Heart left ventricle (tissue), 16 donors: ENCODE results near the gene OR2S2. TPM values are rescaled to one million over a fixed set of nuclear protein-coding genes. Genes with fewer than 3 reads are reported as not detected.
A peak's percentile ranks its signal among the peaks of the same experiment; 100 is the strongest.

ENCODE experiments used
- ATAC-seq, 4 donors: fragments of 200-7000 bp; cut with Tn5 transposase; one replicate each; pipeline ENCODE4 v1.9.1; 2020 to 2022; ENCODE audit warnings: moderate library complexity in 4 of 4, mild to moderate bottlenecking in 3 of 4, moderate number of reproducible peaks in 1 of 4
- DNase-seq, 5 donors: peaks; one replicate each; pipeline ENCODE4 v3.0.0-alpha.2; 2020
- H3K27ac ChIP-seq, 12 donors: fragments of 200-600 bp; sonication (generic) in 4 of 12; one replicate each; pipeline versions ENCODE4 v1.5.0 to v1.8.0; 2016 to 2022; ENCODE audit warnings: mild to moderate bottlenecking in 2 of 12
- H3K27me3 ChIP-seq, 9 donors: fragments of 200-600 bp; sonication (generic) in 2 of 9; one replicate each; pipeline versions ENCODE4 v1.5.1 to v1.8.0; 2016 to 2022; ENCODE audit warnings: mild to moderate bottlenecking in 3 of 9
- H3K36me3 ChIP-seq, 9 donors: fragments of 200-600 bp; sonication (generic) in 2 of 9; one replicate each; pipeline versions ENCODE4 v1.5.0 to v1.8.0; 2018 to 2022; ENCODE audit warnings: mild to moderate bottlenecking in 2 of 9
- H3K4me1 ChIP-seq, 12 donors: fragments of 200-600 bp; sonication (generic) in 4 of 12; one replicate each; pipeline versions ENCODE4 v1.5.0 to v1.8.0; 2016 to 2022; ENCODE audit warnings: mild to moderate bottlenecking in 3 of 12
- H3K4me3 ChIP-seq, 12 donors: fragments of 200-600 bp; sonication (generic) in 4 of 12; one replicate each; pipeline versions ENCODE4 v1.5.0 to v1.8.0; 2017 to 2022; ENCODE audit warnings: mild to moderate bottlenecking in 9 of 12, moderate library complexity in 4 of 12
- H3K9me3 ChIP-seq, 12 donors: fragments of 200-600 bp; sonication (generic) in 4 of 12; one replicate each; pipeline versions ENCODE4 v1.5.0 to v1.8.0; 2016 to 2022; ENCODE audit warnings: mild to moderate bottlenecking in 1 of 12
- POLR2A ChIP-seq, 2 donors: fragments of 450-650 bp; IDR thresholded peaks; one replicate each; pipeline ENCODE4 v1.6.1; 2017; ENCODE audit warnings: antibody characterized with exemption in 2 of 2, mild to moderate bottlenecking in 2 of 2, moderate library complexity in 2 of 2
- WGBS, 4 donors: extraction: QIAGEN DNeasy Blood & Tissue Kit in 2 of 4; methylation state at CpG; one replicate each; pipeline versions ENCODE4 v1.1.5 to v1.1.7; 2013 to 2018; 5-methylcytosine and 5-hydroxymethylcytosine counted together
- intact Hi-C, 10 donors: fragments of 100-400 bp; cut with DNase I; formaldehyde crosslinking; loops; one replicate each; pipeline versions ENCODE4 v1.11.1 to v1.14.2; 2022
- polyA plus RNA-seq, 2 donors: library from polyadenylated mRNA; stranded (reverse); fragments of 200-250 nt; gene quantifications; one replicate each; pipeline ENCODE4 v1.2.3, GENCODE V29; 2013
- total RNA-seq, 9 donors: library from RNA; depleted of rRNA in 2 of 9; stranded (reverse); fragments of >200 nt in 2 of 9; fragmentation: NEBNext Ultra II Directional in 3 of 9; extraction: Animal tissue kit (Norgen Biotek cat#: 25700) in 3 of 9; gene quantifications; one replicate each; pipeline versions ENCODE4 v1.1.0 to v1.2.4, GENCODE V29; 2016 to 2023
- TF ChIP-seq, protein P1 (sequence below), 12 donors: fragments of 200-600 bp; sonication (generic) in 4 of 12; IDR thresholded peaks; one replicate each; pipeline versions ENCODE4 v1.5.0 to v1.8.0; 2018 to 2022; ENCODE audit warnings: antibody characterized with exemption in 12 of 12, mild to moderate bottlenecking in 5 of 12
- donor health status: ischemic (EF 13 %, LVEDD 7.1; RV severe dilation, severe dysfunction).
- donor health status: healthy with polysubstance abuse.
- donor health status: DM: no; HTN: yes; CAD: no.
- donor health status: DM: no; HTN: no; CAD: no.
- donor health status: ischemic (EF 25% LVEDD 6.9; RV normal size, moderate dysfunction).
- donor health status: ischemic (EF 25% LVEDD 5.7; RV mildly dilated, moderate dysfunction).
- donor health status: healthy.
- donor health status: DM: yes; HTN: yes; CAD: no.
- donor health status: ischemic (EF 35%, LVEDD 5.7; RV mildly dilated, moderate dysfunction).
- donor health status: nonischemic (EF 11% LVEDD 7.7; RV severe dilation, severe dysfunction).
- donor health status: DM: yes; HTN: yes; CAD: no.
- donor health status: PGD.
- donor health status: ischemic (EF 29% LVEDD 5.4; RV normal size, mild dysfunction).
- donor health status: nonischemic (EF 23%, LVEDD 6.1; RV moderate dilation, normal function).

OR2S2 gene
- total and polyA plus RNA-seq, 11 donors = not detected

DNA sequence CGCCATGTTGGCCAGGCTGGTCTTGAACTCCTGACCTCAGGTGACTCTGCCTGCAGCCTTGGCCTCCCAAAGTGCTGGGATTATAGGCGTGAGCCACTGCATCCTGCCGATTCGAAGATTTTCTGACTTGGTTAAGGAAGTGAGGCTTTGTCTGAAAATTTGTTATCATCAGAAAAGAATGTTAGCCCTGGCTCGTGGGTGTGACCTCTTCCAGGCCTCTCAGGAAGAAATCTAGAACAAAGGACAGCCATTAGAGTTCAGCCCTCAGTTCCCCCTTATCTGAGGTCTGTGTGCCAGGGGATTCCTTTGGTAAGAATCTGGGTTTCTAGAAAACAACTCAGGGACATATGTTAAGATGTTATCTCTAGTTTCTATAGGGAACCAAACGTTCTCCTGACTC, 6.2 kb downstream of the OR2S2 start:
- intact Hi-C loops = loop anchor here in 3 of 10 donors (10.0 kb wide), 2 partner anchors 213 to 373 kb away; partner anchors contain the start of gene CCIN (in 3 of the 3)
- H3K4me3 ChIP-seq = no peak overlapping the region
- H3K36me3 ChIP-seq = no peaks in the 10 kb centered on the region
- ATAC-seq (peak; percentile 43 to 83 (median 65)), DNase-seq (peak in 2 of 5 donors; percentile 33 to 55)
- peak overlapping the region; percentile 47 to 84 (median 68) for H3K27ac ChIP-seq
- no peaks in the 10 kb centered on the region for H3K9me3 ChIP-seq
- TF ChIP-seq, protein P1, sequence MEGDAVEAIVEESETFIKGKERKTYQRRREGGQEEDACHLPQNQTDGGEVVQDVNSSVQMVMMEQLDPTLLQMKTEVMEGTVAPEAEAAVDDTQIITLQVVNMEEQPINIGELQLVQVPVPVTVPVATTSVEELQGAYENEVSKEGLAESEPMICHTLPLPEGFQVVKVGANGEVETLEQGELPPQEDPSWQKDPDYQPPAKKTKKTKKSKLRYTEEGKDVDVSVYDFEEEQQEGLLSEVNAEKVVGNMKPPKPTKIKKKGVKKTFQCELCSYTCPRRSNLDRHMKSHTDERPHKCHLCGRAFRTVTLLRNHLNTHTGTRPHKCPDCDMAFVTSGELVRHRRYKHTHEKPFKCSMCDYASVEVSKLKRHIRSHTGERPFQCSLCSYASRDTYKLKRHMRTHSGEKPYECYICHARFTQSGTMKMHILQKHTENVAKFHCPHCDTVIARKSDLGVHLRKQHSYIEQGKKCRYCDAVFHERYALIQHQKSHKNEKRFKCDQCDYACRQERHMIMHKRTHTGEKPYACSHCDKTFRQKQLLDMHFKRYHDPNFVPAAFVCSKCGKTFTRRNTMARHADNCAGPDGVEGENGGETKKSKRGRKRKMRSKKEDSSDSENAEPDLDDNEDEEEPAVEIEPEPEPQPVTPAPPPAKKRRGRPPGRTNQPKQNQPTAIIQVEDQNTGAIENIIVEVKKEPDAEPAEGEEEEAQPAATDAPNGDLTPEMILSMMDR (IDR thresholded peaks at IDR 0.05) = no peak
- TF ChIP-seq POLR2A (IDR thresholded peaks at IDR 0.05) = no peak
- WGBS, 4 donors = 37 to 54% (median 48%) methylated on average over 6 of the region's 6 CpGs
- H3K27me3 ChIP-seq = peaks cover 0 to 6% (median 0%) of the 10 kb centered on the region in 9 donors
- H3K4me1 ChIP-seq = peaks cover 0 to 25% (median 8%) of the 10 kb centered on the region in 12 donors

DNA sequence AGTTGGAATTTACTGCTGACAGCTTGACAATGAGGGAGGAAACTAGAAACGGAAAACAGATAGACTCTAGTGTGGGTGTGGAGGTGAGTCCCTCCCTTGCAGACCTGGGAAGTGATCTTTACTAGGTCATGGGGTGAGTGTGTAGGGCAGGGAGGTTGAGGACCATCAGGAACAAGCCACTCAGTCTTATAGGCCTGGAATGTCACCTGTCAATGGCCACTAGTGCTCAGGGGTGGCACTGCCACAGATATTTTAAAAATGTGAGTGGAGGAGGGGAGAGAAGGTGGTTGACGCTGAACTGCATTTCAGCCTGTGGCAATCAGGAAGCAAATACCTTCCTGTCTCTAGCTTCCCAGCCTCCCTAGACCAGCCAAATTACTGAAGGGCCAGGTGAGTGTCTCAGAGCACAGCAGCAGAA, 9.0 kb downstream of the OR2S2 start:
- Histone ChIP-seq H3K4me3 (no peak overlapping the region), H3K27ac (peak overlapping the region in 10 of 12 donors; percentile 2 to 71 (median 34)), H3K9me3 (no peaks in the 10 kb centered on the region), H3K27me3 (no peaks in the 10 kb centered on the region), H3K36me3 (no peaks in the 10 kb centered on the region), H3K4me1 (peaks cover 0 to 40% (median 17%) of the 10 kb centered on the region in 12 donors)
- intact Hi-C loops = loop anchor here in 2 of 10 donors (5.0 kb wide), 2 partner anchors 42 to 47 kb away; partner anchors contain the start of genes HRCT1 (in 1 of the 2) and SPAAR (in 1 of the 2)
- TF ChIP-seq, protein P1 (IDR thresholded peaks at IDR 0.05) = no peak
- no peak for TF ChIP-seq POLR2A (IDR thresholded peaks at IDR 0.05)
- 43 to 56% (median 51%) methylated on average over 2 of the region's 2 CpGs for WGBS, 4 donors
- DNase-seq (no peak), ATAC-seq (peak in 3 of 4 donors; percentile 32 to 51 (median 45))

DNA sequence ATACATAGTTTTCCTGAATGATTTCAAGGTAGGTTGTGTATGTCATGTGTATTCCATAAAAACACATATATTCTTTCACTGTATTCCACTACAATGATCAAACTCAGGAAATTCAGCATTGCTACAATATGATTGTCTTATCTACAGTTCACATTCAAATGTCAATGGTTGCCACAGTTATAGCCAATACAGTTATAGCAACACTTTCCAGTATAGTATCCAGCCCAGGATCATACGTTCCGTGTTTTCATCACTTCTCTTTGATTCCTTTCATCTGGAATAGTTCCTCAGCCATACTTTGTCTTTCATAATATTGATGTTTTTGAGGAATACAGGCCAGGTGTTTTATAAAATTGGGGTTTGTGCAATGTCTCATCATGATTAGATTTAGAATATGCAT, 9.5 kb downstream of the OR2S2 start:
- peak overlapping the region in 5 of 12 donors; percentile 13 to 71 (median 48) for H3K27ac ChIP-seq
- no peaks in the 10 kb centered on the region for H3K36me3 ChIP-seq
- no peaks in the 10 kb centered on the region for H3K27me3 ChIP-seq
- no peaks in the 10 kb centered on the region for H3K9me3 ChIP-seq
- DNase-seq = no peak
- no peak for ATAC-seq
- peaks cover 0 to 40% (median 17%) of the 10 kb centered on the region in 12 donors for H3K4me1 ChIP-seq
- 60 to 71% (median 67%) methylated on average over 2 of the region's 2 CpGs for WGBS, 4 donors
- intact Hi-C loops = loop anchor here in 2 of 10 donors (5.0 kb wide), 2 partner anchors 41 to 46 kb away; partner anchors contain the start of genes HRCT1 (in 1 of the 2) and SPAAR (in 1 of the 2)
- no peak for TF ChIP-seq POLR2A (IDR thresholded peaks at IDR 0.05)
- TF ChIP-seq, protein P1 (IDR thresholded peaks at IDR 0.05) = no peak
- H3K4me3 ChIP-seq = no peak overlapping the region

DNA sequence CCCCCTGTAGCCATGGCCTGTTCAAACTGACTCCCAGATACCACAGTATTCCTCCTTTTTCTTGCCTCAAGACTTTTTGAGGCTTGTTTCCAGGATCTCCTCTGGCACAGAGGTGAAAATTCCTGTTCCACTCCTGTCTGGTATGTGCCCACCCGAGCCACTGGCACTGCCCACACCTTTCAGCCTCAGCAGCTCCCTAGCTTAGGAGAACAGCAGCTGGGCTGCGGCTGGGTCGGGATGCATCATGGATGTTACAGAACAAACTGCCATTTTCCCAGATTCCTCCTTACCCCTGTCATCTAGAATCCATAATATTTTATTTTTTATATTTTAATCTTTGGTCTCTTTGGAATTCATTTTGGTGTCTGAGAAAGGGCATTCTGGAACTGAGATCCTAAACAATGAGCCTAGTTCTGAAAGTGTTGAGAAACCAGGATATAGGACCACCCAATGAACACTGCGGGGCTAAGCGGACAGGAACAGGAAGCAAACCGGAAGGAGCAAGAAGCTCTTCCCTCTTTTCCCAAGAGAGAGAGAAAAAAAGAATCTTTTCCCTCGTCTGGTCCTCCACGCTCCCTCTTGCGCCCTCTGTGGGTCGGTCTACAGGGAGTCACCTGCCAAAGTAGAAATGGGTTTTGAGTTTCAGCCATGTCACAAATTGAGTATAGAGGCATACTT, 12.5 kb downstream of the OR2S2 start:
- DNase-seq (peak; percentile 83 to 90 (median 87)), ATAC-seq (peak; percentile 31 to 83 (median 80))
- TF ChIP-seq, protein P1 (IDR thresholded peaks at IDR 0.05) = peak; percentile 75 to 95 (median 87)
- TF ChIP-seq POLR2A (IDR thresholded peaks at IDR 0.05) = no peak
- peak overlapping the region; percentile 23 to 80 (median 64) for H3K27ac ChIP-seq
- H3K4me1 ChIP-seq = peaks cover 0 to 34% (median 19%) of the 10 kb centered on the region in 12 donors
- intact Hi-C loops = loop anchor here (1.0 to 5.0 kb wide), 7 partner anchors 38 to 155 kb away; partner anchors contain the start of genes HRCT1 (in 2 of the 10), NPR2 (in 1 of the 10) and SPAAR (in 1 of the 10)
- H3K9me3 ChIP-seq = no peaks in the 10 kb centered on the region
- no peaks in the 10 kb centered on the region for H3K36me3 ChIP-seq
- 26 to 29% (median 28%) methylated on average over 10 of the region's 10 CpGs for WGBS, 4 donors
- H3K4me3 ChIP-seq = peak overlapping the region in 6 of 12 donors; percentile 18 to 36 (median 26)
- no peaks in the 10 kb centered on the region for H3K27me3 ChIP-seq
